Spleen (tissue), 7 donors: ENCODE measurements around the gene IL18BP.
A peak's percentile ranks its signal among the peaks of the same experiment; 100 is the strongest.

ENCODE experiments used
- CTCF ChIP-seq, 11 experiments: fragments of 200-600 bp in 7 of 11; fragments of 450-650 bp in 4 of 11; sonication (generic) in 4 of 11; IDR thresholded peaks in 8 of 11; conservative IDR thresholded peaks in 3 of 11; 1 replicate in 7 of 11; 2 replicates in 4 of 11; pipeline versions ENCODE4 v1.4.0 to v1.8.0; 2016 to 2021; ENCODE audit warnings: antibody characterized with exemption in 11 of 11, inconsistent platforms in 4 of 11, mild to moderate bottlenecking in 1 of 11
- POLR2A ChIP-seq, 3 donors: fragments of 450-650 bp; IDR thresholded peaks; one replicate each; pipeline ENCODE4 v1.5.1; 2017; ENCODE audit warnings: antibody characterized with exemption in 3 of 3, mild to moderate bottlenecking in 1 of 3
- POLR2AphosphoS5 ChIP-seq, 3 donors: sonication (generic); formaldehyde crosslinking; IDR thresholded peaks; one replicate each; pipeline ENCODE4 v1.5.1; 2017; ENCODE audit warnings: antibody characterized with exemption in 3 of 3
- donor health status: DM: no; HTN: no; CAD: no; lungs with moderate emphysema.
- donor health status: DM: no; HTN: no; CAD: no.
- donor health status: DM: no; HTN: no; CAD: no.

- TF ChIP-seq POLR2A (IDR thresholded peaks at IDR 0.05): no peak
- no peak for TF ChIP-seq CTCF (IDR thresholded peaks at IDR 0.05 in 8 of 11, conservative IDR thresholded peaks at IDR 0.05 in 3 of 11)
- TF ChIP-seq POLR2AphosphoS5 (IDR thresholded peaks at IDR 0.05): peak in 1 of 3 donors; percentile 74
These were observed 1.8 kb upstream of the IL18BP start for GRCh38 chr11:71996946-71997345.
